ENCODE results near the gene ACTN1.

The ACTN1 gene

DNA sequence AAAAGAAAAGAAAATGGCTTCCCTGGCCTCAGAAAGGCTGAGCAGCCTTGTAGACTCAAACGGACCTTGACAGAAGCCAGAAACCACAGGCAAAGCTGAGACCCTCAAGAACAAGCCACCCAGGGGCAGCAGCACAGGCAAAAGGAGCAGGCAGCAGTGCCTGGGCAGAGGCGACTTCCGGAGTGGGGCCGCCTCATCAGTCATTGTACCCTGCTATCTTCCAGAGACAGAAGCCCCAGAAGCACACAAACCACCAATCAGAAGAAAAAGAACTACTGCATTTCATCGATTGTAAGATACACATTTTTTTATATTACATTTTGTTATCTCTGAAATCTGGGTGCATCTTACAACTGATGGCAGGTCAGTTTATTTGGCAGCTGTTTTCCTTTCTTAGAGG, 128.0 kb downstream of the ACTN1 start:
- TF ChIP-seq, protein P1, sequence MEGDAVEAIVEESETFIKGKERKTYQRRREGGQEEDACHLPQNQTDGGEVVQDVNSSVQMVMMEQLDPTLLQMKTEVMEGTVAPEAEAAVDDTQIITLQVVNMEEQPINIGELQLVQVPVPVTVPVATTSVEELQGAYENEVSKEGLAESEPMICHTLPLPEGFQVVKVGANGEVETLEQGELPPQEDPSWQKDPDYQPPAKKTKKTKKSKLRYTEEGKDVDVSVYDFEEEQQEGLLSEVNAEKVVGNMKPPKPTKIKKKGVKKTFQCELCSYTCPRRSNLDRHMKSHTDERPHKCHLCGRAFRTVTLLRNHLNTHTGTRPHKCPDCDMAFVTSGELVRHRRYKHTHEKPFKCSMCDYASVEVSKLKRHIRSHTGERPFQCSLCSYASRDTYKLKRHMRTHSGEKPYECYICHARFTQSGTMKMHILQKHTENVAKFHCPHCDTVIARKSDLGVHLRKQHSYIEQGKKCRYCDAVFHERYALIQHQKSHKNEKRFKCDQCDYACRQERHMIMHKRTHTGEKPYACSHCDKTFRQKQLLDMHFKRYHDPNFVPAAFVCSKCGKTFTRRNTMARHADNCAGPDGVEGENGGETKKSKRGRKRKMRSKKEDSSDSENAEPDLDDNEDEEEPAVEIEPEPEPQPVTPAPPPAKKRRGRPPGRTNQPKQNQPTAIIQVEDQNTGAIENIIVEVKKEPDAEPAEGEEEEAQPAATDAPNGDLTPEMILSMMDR (IDR thresholded peaks at IDR 0.05), result no peak

DNA sequence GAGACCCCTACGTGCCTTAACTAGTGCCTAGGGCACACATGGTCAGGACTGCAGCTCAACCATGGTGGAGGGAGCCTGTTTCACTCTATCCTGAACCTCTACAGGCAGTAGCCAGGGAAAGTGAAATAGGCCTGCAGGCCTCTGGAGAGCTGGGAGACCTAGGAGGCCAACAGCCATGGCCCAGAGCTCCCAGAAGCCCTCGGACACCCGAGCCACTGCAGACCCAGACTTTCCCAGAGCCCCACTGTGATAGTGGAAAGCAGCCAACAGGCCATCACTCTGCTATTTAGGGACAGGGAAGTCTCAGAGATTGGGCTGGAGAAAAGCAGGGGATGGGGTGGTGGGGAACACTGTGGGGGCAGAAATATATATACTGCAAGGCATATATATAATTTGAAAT, 129.7 kb downstream of the ACTN1 start:
- TF ChIP-seq, protein P1 (IDR thresholded peaks at IDR 0.05), result no peak

DNA sequence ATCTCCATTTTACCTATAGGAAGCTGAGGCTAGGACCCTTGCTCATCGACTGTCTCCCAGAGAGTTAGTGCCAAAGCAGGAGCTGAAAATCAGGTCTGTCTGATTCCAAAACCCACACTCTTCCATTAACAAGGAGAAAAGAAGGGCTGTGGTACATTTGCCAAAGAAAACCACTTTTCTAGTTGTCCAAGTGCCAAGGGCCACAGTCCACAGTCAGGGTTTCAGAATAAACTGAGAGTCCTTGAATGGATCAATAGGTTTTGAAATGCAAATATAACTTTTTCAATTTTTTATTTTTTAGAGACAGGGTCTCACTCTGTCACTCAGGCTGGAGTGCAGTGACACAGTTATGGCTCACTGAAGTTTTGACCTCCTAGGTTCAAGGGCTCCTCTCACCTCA, 130.8 kb downstream of the ACTN1 start:
- TF ChIP-seq, protein P1 (IDR thresholded peaks at IDR 0.05), result no peak

DNA sequence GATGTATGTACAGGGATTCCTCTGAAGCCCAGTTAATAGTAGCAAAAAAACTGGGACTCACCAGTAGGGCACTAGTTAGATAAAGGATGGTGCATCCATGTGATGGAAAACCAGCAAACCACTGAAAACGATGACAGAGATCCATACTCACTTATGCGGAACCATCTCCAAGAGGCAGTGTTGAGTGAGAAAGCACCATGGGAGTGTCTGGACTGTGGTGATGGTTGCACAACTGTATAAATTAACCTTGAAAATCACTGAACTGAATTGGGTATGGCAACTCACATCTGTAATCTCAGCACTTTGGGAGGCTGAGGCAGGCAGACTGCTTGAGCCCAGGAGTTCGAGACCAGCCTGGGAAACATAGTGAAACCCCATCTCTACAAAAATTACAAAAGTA, 132.6 kb downstream of the ACTN1 start:
- TF ChIP-seq, protein P1 (IDR thresholded peaks at IDR 0.05), result no peak

DNA sequence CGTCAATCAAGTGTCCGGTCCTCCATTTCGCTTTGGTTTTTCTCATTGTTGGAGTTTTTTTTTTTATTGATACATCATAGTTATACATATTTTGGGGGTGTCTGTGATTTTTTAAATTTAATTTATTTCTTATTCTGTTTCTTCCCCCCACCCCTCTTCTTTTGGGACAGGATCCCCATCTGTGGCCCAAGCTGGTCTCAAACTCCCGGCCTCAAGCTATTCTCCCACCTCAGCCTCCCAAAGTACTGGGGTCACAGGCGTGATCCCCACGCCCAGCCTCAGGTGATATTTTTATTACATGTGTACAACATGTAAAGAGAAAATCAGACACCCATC, 134.9 kb downstream of the ACTN1 start:
- TF ChIP-seq, protein P1 (IDR thresholded peaks at IDR 0.05), result no peak

DNA sequence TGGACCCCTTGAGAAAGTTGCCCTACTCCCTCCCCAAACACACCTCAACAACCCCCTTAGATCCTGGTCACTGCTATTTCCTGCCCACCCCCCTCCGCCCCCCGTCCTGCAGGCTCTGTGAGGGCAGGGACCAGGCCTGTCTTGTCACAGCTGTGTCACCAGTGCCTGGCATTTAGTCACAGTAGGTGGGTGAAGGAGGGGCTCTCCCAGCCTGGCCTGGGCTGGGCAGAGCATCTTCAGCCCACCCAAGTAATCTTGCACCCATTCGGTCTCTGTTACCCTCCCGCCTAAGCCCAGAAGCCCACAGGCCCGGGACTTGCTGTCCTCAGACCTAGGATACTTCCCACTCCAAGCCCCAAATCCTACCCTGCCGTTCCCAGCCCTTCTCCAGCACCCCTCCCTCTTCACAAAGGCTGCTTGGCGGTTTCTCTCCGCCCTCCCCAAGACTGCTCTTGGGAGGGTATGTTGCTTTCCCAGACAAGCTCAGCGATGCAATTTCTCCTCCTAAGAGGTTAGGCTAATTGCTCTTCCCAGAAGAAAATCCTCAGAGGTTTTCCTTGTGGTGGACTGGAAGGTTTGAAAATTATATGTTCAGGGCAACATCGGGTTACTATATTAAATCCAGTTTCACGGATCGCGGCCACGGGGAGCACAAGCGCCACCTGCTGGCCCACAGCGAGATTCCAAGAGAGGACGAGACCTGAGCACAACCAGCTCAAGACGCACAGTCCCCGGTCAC, 135.5 kb downstream of the ACTN1 start:
- TF ChIP-seq, protein P1 (IDR thresholded peaks at IDR 0.05), result peak; percentile 96

DNA sequence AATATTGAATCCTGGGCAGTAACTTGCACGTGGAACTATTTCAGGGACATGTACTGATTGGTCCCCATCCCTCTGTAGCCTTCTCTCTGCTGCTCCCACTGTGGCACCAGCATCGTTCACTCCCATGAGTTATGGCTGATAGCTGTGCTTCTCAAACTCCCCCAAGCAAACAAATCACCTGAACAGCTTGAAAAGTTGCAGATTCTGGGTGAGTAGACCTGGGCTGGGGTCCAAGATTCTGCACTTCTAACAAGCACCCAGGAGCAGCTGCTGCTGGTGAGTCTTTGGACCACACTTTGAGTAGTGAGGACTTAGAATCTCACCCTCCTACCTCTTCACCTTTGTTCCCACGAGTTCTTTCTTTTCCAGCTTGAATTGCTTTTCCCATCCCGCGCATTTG, 136.8 kb downstream of the ACTN1 start:
- TF ChIP-seq, protein P1 (IDR thresholded peaks at IDR 0.05), result no peak
